ENCODE results near the gene PRDM16.

DNA sequence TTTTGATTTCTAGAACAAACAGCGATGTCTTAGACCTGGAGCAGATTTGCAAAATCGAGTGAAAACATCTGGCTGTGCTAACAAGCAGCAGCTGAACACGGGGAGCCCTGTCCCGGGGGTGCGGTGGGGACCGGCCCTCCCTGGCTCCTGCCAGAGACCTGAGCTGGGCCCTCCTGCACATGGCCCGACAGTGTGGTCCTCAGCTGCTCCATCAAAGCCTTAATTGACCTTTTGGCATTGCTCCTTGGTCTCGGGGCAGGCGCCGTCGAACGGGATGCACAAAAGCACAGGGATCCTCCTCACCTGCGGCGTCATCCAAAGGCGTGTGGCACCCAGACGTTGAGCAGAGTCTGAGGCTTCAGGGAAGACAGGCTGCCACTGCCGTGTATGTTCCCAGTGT, 73.2 kb downstream of the PRDM16 start:
- no peak for TF ChIP-seq CTCF (IDR thresholded peaks at IDR 0.05; ENCODE audit: control extremely low read depth in 1 of 3, insufficient read depth in 1 of 3, low read depth in 1 of 3, low read length in 3 of 3)
- TF ChIP-seq YY1 (IDR thresholded peaks at IDR 0.05; ENCODE audit: low read depth, low read length), result no peak
- no peak for TF ChIP-seq POLR2A (IDR thresholded peaks at IDR 0.05; ENCODE audit: control extremely low read depth in 1 of 2, low read depth in 2 of 2, low read length in 2 of 2)

Measured in H1 (cell line).